8988T (cell line): ENCODE measurements around the gene CAMSAP3.

Experiments
- DNase-seq: peaks from one replicate; pipeline ENCODE4 v3.0.0; 2011

The CAMSAP3 gene

GRCh38 chr19:7612282-7613274, 16.9 kb downstream of the CAMSAP3 start:
- DNase-seq = no peak

GRCh38 chr19:7614859-7615741, 19.4 kb downstream of the CAMSAP3 start:
- no peak for DNase-seq

GRCh38 chr19:7617172-7617571, 21.5 kb downstream of the CAMSAP3 start:
- no peak for DNase-seq

GRCh38 chr19:7617735-7618134, 22.1 kb downstream of the CAMSAP3 start:
- DNase-seq = no peak

- no peak for DNase-seq
These were observed 22.7 kb downstream of the CAMSAP3 start for GRCh38 chr19:7618348-7618747.

GRCh38 chr19:7618771-7619510, 23.3 kb downstream of the CAMSAP3 start:
- DNase-seq = no peak

GRCh38 chr19:7619671-7620441, 24.2 kb downstream of the CAMSAP3 start:
- no peak for DNase-seq

- no peak for DNase-seq
These were observed 25.1 kb downstream of the CAMSAP3 start for GRCh38 chr19:7620442-7621412.

GRCh38 chr19:7622933-7623685, 27.4 kb downstream of the CAMSAP3 start:
- no peak for DNase-seq

- DNase-seq = no peak
These were observed 28.3 kb downstream of the CAMSAP3 start for GRCh38 chr19:7623725-7624603.

GRCh38 chr19:7624810-7625209, 29.1 kb downstream of the CAMSAP3 start:
- no peak for DNase-seq

GRCh38 chr19:7625763-7626372, 30.2 kb downstream of the CAMSAP3 start:
- no peak for DNase-seq

- no peak for DNase-seq
These were observed 31.5 kb downstream of the CAMSAP3 start for GRCh38 chr19:7627166-7627565.

- no peak for DNase-seq
These were observed 33.1 kb downstream of the CAMSAP3 start for GRCh38 chr19:7628589-7629311.

- DNase-seq = peak; percentile 92
These were observed 33.8 kb downstream of the CAMSAP3 start, which contains the start of the genes PET100 and XAB2 for GRCh38 chr19:7629347-7630054. Gene PET100, plus strand, starts transcription at chr19:7629793. Its CDS starts 41 bp downstream, at chr19:7629834. Gene XAB2, minus strand, starts transcription at chr19:7629545. Its CDS starts 18 bp downstream, at chr19:7629527.

GRCh38 chr19:7631577-7631976, 35.9 kb downstream of the CAMSAP3 start:
- no peak for DNase-seq
